NCI-H774 (cell line): Measurements from ENCODE around the gene C3orf18.

Experiments
- DNase-seq: peaks from one replicate; lab custom pipeline; 2025; lab: John Stamatoyannopoulos, UW

Gene C3orf18

DNA sequence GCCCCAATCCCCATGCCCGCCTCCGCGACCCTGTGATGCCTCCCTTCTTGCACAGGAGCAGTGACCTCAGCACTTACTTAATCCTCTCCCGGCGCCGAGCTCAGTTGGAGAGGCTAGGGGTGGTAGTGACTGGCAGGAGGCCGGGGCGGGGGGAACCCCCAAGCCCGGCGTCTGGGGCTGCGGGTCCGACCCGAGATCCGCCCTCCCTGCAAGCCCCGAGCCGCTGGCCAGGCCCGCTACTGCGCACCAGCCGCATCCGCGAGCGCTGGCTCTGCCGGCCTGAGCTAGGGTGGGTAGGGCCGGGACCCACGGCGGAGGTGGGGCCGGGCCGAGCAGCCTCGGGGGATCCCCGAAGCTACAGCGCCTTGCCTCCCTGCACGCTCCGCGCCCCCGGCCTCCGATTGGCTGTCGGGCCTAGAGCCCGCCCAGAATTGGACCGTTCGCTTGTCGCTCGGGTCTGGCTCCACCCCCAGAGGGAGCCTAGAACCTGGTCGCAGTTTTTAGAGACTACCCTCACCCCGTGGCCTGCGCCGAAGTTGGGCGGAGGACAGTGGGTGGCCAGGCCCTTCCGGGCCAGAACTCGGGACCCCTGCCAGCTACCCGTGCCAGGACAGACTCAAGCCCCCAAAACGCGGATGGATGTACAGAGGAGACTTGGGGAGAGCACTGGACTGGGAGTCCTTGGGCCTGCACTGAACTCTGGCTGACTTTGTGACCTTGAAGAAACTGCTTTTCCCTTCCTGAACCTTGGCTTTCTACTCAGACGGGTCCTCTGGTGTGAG is at the start of gene C3orf18:
Gene C3orf18, minus strand, starts transcription at position 362 of the 782 bp plus-strand sequence. CDS start 2,048 bp downstream, outside the sequence.
- DNase-seq, result peak; percentile 55

DNA sequence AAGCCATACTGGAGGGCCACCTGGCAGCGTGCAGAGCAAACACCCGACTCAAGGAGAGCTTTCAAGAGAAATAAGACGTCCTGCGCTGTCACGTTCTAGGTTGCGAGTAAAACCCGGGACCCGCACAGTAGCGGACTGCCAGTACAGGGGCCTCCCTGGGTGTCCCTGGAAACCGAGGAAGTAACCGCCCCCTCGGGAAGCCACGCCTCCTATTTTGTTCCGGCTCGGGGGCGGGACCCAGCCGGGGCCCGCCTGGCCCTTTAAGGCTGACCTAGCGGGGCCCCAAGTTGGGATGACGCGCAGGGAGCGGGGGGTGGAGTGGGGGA is 49.2 kb upstream of the C3orf18 start:
- peak; percentile 55 for DNase-seq

DNA sequence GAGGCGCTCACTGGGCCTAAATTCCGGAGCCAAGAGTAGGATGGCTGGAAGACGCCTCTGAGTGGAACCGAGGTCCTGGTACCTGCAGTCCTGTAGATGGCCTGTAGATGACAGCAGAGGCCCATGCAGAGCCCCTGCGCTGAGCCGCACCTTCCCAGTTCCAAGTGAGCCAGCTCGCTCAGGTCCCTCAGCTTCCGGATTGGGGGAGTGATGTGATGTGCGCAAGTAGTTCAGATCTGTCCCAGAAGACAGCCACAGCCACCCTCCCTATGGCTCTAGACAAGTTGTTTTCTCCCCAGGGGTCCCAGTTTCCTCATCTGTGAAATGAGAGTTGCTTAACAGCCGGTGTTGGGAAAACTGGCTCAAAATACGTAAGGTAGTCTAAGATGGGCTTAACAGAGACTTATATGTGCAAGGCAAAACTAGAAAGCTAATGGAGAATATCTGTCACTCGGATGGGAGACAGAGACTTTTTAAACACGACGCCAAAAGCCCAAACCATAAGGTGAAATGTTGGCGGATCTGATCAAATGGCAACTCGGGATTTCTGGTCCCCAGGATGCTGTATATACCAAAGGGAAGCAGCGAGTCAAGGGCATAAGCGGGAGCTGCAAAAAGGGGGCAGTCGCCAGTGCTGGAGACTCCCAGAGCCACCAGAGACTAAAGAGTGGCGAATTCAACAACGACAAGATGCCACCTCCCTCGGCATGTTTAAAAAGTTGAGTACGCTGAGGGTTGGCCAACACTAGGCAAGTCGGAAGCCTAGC is 48.6 kb upstream of the C3orf18 start:
- DNase-seq, result peak; percentile 43

DNA sequence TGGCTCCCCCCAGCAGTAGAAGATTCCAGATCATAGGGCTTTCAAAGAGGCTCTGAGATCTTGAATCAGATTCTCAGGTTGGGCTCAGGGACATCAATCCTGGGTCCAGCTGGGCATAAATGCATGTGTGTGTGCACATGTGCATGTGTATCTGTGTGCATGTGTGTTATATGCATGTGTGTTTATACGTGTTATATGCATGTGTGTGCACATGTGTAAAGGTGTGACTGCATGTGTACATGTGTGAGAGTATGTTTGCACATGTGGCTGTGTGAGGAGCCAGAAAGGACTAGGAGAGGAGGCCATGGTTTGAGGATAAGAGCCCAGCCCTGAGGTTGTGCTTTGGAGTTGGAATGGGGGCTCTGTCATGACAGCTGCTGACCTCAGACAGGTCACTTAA is 47.6 kb upstream of the C3orf18 start:
- no peak for DNase-seq

DNA sequence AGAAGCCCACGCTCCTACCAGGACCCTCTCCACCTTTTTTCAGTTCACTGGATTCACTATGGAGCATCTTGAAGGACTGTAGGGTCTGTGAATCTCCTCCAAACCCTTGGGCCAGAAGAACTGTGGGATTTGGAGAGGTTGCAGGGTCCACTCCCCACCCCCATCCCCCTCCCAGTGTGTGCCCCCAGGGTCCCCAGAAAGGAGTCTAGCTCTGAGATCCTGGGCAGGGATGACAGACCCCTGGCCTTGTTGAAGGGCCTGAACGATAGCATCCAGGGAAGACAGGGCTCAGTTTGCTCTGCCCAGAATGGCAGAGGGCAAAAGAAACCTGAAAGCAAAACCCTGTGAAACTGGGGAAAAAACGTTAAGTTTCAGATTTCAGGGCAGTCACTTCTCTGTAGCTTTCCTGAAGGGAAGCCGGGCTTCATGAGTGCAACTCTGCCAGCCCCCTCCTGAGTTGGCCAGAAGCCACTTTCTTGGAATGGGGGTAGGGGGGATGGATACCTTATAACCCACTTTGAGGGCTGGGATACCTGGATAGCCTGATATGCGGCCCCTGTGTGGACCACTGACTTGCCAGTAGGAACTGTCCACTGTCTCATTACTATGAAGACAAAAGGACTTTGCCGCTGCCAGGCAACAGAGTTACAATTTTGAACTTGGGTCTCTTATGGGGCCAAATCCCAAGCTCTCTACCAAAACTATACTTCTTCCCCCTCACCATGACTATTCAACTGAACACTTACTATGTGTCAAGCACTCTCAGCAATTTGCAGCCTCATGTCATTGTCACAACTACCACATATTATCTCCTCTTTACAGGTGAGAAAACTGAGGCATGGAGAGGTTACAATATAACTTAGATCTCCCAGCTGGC is 45.7 kb upstream of the C3orf18 start:
- no peak for DNase-seq

DNA sequence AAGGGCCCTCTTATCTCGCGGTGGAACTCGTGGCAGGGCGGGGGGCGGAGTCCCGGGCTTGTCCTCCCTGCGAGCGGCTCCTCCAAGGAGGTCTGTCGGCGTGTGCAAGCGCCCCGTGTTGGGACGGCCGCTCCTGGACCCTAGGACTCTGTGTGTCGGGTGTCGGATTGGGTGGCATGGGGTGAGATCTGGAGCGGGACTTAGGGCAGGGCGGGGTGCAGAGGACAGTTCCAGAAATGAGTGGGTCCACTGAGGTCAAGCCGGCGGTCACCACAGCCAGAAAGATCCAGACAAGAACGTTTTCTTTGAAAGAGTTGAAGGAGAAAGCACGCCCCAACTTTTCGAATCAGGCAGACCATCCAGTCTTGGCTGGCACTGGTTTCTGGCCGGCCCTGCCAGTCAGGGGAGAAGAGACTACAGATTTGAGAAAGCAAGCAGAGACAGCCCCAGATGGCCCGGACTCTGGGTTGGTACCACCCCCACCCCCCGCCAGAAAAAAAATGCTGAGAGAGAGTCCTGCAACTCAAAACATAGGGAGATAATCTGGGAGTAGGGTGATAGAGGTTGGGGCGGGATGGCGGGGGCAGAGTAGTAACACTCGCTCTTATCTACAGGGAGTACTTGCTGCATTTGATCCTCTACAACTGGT is 44.8 kb upstream of the C3orf18 start:
- no peak for DNase-seq

DNA sequence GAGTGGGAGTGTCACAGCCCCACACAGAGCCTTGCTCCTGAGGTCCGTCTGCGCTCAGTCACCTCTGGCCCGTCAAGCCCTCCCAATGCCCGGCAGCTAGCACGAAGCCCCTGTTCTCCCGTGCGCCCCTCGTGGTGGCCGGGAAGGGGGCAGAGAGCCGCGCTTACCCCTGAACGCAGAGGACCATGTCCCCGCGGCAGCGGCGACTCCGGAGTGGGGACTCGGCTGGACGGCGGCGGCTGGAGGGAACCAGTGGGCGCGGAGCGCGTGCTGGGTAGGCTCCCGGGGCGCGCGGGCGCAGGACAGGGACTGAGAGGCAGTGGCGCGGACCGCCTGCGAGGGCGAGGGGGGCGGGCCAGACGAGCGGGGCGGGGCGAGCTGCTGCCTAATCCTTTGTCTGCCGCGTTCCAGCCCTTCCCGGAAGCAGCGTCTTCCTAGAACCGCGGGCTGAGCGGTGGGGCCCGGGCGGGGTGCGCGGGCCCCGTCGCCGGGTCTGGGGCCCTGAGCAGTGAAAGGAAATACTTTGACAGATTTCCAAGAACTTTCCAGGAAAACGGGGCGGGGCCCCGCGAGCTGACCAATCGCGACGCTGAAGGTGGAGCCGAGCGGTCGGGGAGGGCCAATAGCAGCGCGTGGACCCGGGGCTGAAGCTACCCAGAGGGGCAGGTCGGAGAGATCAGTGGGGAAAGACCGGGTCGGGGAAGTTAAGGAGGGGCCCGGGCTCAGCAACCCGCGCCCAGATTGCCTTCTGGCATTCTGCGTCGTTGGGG is 44.1 kb upstream of the C3orf18 start, which contains the start of gene CISH:
Gene CISH, minus strand, starts transcription at position 311 of the 770 bp plus-strand sequence. Its CDS starts 124 bp downstream, at position 187.
- peak; percentile 49 for DNase-seq

DNA sequence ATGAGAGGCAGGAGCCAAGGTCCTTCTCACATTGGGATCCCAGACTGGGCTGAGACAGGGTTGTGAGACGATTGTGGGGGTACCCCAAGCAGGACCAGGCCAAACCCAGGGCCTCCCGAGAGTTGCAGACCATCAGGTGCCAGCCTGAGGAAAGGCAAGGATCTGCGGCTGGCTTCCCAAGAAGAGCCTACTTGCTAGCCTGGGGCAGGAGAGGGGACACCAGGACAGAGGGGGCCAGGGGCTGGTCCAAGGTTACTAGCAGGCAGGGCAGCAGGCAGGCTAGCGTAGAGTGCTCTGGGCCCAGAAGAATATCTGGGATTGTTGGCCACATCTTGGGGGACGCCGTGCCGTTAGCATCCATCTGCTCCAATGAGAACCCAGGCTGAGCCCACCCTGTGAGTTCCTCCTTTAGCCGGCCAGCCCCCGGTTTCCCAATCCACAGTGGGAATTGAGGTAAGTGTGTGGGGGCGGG is 43.5 kb upstream of the C3orf18 start:
- DNase-seq, result no peak

DNA sequence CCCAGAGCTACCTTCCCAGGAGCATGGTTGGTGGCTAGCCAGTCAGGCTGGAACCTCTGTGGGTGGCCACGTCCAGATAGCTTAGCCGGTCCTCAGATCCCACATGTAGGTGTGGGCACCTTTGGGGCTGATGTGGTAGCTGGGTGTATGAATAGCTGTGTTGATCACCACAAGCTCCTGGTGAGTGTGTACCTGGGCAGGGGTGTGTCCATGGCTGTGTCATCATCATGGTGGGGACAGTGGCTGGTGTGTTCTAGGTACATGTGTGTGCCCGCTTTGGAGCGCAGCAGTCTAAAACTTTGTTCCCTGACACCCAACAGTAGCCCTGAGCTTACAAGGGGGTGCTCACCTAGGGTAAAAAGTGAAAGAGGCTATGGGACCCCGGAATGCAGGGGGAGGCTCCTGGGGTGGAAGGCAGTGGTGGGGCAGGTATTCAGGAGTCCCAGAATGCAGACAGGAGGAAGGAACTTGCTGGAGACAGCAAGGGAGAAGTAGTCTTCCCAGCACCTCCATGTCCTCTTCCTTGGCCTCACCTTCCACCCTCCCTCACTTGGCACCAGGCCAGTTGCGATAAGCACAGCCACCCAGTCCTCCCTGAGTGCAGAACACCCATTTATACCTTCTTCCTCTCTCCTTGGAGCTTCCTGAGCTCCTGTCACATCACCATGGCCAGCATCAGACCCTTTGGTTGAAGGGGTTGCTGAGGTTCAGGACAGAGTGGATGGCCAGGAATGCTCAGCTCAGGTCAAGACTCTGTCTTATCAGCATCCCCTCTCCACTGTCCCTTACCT is 42.8 kb upstream of the C3orf18 start:
- DNase-seq, result no peak

DNA sequence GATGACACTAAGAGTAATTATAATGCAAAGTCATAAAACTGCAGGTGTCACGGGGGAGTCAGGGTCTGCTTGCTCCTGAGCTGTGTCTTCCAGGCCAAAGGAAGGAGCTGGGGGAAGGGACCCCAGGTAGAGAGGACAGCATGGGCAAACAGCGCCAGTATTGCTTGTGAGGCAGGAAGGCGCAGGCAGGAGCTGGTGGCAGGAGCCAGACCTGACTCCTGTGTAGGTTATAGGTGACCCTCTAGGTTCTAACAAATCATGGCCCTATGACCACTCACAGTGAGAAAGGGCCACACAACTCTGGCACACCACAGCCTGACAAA is 42.2 kb upstream of the C3orf18 start:
- no peak for DNase-seq

DNA sequence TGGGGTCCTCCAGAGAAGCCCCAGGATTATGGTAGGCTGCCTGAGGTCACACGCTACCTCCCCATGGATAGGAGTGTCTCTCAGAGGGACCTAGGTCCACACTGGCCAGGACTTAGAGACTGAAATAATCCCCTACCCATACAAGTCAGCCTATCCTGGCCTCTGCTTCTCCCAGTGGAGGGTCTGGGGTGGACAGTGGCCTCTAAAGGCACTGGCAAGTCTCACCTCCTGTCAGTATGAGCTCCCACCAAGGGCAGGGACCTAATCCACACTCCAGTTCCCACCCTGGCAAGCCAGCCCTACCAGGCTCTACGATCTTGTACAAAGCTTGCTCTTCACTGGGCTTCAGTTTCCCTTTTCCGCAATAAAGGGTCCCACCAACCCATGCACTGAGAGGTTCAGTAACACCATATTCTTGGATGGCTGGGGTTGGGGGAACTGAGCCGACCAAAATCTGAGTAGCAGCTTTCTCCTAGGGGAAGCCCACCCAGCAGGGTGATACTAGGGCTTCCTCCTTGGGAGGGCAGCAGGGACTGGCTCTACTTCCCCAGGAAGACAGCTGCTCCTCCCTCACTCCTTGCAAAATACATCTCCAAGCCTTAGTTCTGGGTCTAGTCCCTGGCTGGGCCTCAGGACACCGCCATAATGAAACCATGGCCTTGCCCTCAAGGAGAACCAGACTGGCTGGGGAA is 41.7 kb upstream of the C3orf18 start:
- no peak for DNase-seq

DNA sequence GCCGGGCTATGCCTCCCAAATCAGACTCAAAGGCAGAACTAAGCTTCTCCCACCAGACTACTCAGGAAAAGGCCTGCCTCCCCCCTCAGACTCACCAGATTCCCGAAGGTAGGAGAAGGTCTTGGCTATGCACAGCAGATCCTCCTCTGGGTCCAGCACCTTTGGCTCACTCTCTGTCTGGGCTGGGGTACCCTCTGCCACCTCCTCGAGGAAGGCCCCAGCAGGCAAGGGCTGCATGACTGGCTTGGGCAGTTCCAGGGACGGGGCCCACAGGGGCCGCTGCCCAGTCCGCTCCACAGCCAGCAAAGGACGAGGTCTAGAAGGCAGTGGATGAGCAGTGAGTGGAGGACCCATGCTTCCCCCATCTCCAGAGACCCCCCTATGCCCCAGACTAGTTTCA is 40.7 kb upstream of the C3orf18 start:
- no peak for DNase-seq

DNA sequence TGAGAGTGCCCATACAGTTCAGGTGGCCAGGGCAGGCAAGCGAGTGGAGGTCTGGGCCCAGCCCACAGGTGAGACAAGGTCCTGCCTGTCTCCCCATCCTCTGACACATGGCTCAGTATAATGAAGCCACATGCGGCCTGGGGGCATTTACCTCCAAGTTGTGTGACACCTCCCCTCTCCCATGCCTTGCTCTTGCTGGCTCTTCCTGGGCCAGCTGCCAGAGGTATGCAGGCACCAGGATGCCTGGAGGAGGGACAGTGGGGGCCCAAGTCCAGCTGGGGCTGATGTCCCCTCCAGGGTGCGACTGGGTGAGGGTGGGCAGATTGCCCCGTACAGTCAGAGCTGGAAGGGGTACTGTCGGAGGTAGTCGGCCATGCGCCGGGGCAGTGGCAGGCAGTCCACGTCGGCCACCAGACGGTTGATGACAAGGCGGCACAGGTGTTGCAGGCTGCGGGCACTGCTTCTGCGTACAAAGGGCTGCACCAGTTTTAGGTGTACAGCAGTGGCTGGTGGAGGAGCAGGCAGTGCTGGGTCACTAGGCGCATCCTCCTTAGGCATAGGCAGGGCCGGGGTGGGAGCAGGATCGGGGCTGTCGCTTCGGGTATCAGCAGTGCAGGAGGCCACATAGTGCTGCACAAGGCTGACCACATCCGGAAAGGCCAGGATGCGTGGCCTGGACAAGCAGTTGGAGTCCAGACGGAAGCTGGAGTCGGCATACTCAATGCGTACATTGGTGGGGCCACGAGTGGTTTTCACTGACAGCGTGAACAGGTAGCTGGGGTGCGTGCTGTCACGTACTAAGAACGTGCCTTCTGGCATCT is 39.9 kb upstream of the C3orf18 start:
- no peak for DNase-seq

DNA sequence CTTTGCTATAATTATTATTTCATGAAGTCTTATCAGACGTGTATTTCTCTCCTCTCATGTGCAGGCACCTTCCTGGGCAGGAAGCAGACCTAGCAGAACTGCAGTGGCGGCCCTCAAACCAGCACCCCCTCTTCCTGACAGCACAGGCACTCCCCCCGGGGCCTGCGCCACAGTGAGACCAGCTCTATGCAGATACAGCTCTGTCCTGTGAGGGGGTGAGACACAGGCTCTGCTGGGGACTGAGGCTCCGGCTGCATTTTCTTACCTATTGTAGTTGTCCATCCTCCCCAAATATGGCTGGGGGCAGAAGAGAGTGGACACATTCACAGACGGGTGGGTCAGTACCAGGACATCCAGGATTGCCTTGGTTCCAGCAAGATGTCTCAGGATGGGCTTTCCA is 39.0 kb upstream of the C3orf18 start:
- DNase-seq, result no peak

DNA sequence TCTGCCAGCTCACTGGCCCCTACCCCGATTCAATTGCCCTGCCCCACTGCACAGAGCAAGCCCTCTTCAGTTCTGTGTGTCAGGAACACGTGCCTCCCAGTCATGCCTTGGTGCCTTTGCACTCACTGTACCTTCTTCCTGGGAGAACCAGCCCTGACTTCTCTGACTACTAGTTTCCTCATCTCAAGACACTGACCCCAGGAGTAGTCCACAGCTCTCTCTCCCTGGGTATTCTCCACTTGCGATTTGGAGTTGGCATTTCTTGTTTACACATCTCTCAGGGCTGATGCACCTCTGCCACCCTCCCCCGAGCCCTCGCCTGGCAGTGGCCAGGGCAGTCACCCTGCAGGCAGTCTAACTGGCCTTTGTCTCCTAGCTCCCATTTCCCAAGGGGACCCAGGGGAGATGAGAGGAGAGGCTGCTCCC is 38.4 kb upstream of the C3orf18 start:
- no peak for DNase-seq

DNA sequence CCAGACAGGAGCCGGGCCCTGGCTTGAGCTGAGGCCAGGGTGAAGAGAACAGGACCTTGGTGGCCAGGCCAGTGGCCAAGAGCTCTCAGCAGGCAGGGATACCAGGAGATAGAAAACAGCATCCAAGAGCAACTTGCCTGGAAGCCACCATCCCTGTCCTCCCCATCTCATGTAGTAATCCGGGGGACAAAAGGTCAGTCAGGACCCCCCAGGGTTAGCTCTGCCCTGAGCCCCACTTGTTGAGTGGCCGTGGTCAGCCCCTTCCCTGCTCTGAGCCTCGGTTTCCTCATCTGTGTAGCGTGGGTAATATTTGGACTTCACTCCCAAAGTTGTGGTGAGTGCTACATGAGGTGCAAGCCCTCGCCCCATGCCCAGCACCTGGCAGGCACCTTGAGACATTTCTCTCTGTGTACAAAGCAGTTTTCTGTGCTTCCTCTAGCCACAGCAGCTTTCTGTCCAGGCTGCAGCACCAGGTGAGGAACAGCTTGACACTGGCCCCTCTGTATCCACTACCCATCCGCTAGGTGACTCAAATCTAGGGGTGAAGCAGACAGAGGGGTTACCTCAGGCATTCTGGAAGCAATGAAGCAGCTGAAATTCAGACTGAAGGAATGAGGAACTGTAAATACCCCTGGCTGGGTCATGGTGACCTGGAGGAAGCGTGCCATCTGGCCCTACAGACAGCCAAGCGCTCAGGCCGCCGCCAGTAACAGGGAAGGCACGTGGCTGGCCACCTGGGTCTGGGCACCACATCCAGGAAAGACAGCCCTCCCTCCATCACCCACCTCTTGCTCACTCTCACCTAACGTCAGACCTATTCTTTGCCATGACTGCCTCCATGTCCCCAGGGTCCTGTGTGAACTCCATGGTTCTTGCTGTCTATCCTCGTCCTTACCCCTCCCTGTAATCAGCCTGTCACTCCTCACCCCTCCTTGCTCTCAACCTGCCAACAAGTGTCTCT is 37.4 kb upstream of the C3orf18 start:
- DNase-seq, result no peak

DNA sequence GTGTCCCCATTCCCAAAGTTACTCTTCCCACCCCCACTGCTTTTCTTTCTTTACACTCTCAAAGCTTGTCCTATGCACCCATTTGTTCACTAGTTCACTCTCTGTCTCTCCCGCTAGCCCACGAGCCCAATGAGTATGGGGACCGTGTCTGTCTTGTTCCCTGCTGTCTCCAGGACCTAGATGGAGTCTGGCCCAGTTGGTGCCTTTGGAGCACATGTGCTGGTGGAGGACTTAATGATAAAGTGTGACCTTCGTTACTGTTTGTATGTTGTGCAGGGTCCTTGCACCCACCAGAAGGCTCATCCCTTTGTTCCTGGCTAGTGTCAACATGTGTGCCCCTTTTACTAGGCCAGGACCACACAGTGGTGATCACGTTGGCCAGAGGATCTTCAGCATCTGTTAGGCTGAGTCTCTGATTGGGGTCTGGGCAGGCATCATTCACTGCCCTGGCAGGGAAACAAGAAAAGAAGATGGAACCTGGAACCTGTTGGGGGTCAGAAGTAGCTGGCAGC is 36.6 kb upstream of the C3orf18 start:
- DNase-seq, result no peak
